HL-60 (cell line): Measurements from ENCODE around the gene PRAC2.
A peak's percentile ranks its signal among the peaks of the same experiment; 100 is the strongest.

ENCODE experiments used
- DNase-seq, 2 experiments: peaks; one replicate each; pipeline ENCODE4 v3.0.0-alpha.2; 2010 to 2020; ENCODE audit warnings: low read depth in 1 of 2, low spot score in 1 of 2
- H3K27ac ChIP-seq: fragments of 250-450 bp; sonication (Bioruptor Pico); replicated peaks from 2 replicates; pipeline ENCODE4 v1.5.1; 2020; ENCODE audit warnings: mild to moderate bottlenecking, moderate library complexity
- H3K27me3 ChIP-seq: fragments of 250-450 bp; sonication (Bioruptor Pico); 2 replicates; pipeline ENCODE4 v1.5.1; 2021; ENCODE audit warnings: mild to moderate bottlenecking, moderate library complexity; ENCODE audit not compliant: insufficient read depth, poor library complexity, severe bottlenecking
- H3K4me3 ChIP-seq: replicated peaks from 2 replicates; pipeline ENCODE4 v1.5.1; 2011; ENCODE audit warnings: mild to moderate bottlenecking, control low read depth, low read length; ENCODE audit not compliant: insufficient read depth
- GABPA ChIP-seq: IDR thresholded peaks from 2 replicates; pipeline ENCODE4 v1.6.1; 2012; ENCODE audit warnings: low read depth
- POLR2AphosphoS5 ChIP-seq: IDR thresholded peaks from 2 replicates; pipeline ENCODE4 v1.6.1; 2012; ENCODE audit warnings: low read depth
- SPI1 ChIP-seq: IDR thresholded peaks from 2 replicates; pipeline ENCODE4 v1.6.1; 2012; ENCODE audit warnings: low read depth, mild to moderate bottlenecking, borderline replicate concordance
- long read RNA-seq: library from polyadenylated mRNA; unstranded; transcript quantifications from one replicate; pipeline ENCODE4 v2.0.0, GENCODE V29; 2020
- TF ChIP-seq, protein P1 (sequence below): IDR thresholded peaks from 2 replicates; pipeline ENCODE4 v1.6.1; 2012; ENCODE audit warnings: low read depth; ENCODE audit not compliant: insufficient replicate concordance
- TF ChIP-seq, protein P2 (sequence below): IDR thresholded peaks from one replicate; pipeline ENCODE4 v1.5.1; 2011; ENCODE audit warnings: low read length, control low read depth, inconsistent platforms; ENCODE audit not compliant: insufficient read depth

Gene PRAC2
- long read RNA-seq, result 0 reads

DNA sequence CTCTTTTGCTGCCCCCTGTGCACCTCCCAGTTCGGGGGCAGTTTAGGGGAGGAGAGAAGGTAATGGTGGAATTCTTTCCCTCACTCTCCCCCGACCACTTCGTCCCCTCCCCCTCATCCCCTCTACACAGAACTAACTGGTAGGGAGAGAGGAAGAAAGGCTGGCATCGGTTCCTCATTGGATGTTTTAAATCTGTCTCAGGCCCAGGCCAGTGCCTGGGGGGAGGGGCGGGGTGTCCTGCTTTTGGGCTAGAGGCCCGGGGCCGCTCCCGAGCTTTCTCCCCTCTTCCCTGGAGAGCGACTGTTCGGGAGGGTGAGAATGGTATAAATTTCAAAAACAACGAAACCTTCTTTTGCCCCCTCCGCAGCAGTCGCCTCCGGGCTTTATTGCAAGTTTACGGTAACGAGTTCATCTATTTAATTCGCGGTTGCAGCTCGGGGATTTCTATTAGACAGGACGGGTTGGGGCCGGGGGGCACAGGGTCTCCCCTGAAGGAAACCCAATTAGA is at the start of gene PRAC2:
TSS of gene PRAC2 (plus strand) at position 271 of the 508 bp plus-strand sequence. CDS start 1,226 bp downstream, outside the sequence.
- DNase-seq, result no peak
- peaks cover 93% of the 10 kb centered on the region for H3K27me3 ChIP-seq
- H3K4me3 ChIP-seq, result peak within 1 kb of the TSS; percentile 28
- no peak within 1 kb of the TSS for H3K27ac ChIP-seq
- TF ChIP-seq, protein P1, sequence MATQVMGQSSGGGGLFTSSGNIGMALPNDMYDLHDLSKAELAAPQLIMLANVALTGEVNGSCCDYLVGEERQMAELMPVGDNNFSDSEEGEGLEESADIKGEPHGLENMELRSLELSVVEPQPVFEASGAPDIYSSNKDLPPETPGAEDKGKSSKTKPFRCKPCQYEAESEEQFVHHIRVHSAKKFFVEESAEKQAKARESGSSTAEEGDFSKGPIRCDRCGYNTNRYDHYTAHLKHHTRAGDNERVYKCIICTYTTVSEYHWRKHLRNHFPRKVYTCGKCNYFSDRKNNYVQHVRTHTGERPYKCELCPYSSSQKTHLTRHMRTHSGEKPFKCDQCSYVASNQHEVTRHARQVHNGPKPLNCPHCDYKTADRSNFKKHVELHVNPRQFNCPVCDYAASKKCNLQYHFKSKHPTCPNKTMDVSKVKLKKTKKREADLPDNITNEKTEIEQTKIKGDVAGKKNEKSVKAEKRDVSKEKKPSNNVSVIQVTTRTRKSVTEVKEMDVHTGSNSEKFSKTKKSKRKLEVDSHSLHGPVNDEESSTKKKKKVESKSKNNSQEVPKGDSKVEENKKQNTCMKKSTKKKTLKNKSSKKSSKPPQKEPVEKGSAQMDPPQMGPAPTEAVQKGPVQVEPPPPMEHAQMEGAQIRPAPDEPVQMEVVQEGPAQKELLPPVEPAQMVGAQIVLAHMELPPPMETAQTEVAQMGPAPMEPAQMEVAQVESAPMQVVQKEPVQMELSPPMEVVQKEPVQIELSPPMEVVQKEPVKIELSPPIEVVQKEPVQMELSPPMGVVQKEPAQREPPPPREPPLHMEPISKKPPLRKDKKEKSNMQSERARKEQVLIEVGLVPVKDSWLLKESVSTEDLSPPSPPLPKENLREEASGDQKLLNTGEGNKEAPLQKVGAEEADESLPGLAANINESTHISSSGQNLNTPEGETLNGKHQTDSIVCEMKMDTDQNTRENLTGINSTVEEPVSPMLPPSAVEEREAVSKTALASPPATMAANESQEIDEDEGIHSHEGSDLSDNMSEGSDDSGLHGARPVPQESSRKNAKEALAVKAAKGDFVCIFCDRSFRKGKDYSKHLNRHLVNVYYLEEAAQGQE, result no peak
- no peak for TF ChIP-seq POLR2AphosphoS5

DNA sequence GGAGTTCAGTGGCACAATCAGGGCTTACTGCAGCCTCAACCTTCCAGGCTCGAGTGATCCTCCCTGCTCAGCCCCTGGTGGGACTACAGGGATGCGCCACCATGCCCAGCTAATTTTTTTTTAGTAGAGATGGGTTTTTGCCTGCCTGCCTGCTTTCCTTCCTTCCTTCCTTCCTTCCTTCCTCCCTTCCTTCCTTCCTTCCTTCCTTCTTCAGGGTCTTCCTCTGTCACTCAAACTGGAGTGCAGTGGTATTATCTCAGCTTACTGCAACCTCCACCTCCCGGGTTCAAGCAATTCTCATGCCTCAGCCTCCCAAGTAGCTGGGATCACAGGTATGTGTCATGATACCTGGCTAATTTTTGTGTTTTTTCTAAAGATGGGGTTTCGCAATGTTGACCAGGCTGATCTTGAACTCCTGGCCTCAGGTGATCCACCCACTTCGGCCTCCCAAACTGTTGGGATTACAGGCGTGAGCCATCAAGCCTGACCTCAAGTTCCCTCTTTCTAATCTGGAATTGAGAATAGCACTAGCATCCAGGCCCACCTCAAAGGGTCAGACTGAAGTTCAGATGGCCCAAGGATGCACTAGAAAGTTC is 45.9 kb upstream of the PRAC2 start:
- TF ChIP-seq GABPA (no peak), SPI1 (no peak), POLR2AphosphoS5 (no peak)
- TF ChIP-seq, protein P2, sequence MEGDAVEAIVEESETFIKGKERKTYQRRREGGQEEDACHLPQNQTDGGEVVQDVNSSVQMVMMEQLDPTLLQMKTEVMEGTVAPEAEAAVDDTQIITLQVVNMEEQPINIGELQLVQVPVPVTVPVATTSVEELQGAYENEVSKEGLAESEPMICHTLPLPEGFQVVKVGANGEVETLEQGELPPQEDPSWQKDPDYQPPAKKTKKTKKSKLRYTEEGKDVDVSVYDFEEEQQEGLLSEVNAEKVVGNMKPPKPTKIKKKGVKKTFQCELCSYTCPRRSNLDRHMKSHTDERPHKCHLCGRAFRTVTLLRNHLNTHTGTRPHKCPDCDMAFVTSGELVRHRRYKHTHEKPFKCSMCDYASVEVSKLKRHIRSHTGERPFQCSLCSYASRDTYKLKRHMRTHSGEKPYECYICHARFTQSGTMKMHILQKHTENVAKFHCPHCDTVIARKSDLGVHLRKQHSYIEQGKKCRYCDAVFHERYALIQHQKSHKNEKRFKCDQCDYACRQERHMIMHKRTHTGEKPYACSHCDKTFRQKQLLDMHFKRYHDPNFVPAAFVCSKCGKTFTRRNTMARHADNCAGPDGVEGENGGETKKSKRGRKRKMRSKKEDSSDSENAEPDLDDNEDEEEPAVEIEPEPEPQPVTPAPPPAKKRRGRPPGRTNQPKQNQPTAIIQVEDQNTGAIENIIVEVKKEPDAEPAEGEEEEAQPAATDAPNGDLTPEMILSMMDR, result no peak
- TF ChIP-seq, protein P1, result no peak
- Histone ChIP-seq H3K4me3 (no peak overlapping the region), H3K27ac (no peak overlapping the region), H3K27me3 (peaks cover 28% of the 10 kb centered on the region)
- DNase-seq, result no peak

DNA sequence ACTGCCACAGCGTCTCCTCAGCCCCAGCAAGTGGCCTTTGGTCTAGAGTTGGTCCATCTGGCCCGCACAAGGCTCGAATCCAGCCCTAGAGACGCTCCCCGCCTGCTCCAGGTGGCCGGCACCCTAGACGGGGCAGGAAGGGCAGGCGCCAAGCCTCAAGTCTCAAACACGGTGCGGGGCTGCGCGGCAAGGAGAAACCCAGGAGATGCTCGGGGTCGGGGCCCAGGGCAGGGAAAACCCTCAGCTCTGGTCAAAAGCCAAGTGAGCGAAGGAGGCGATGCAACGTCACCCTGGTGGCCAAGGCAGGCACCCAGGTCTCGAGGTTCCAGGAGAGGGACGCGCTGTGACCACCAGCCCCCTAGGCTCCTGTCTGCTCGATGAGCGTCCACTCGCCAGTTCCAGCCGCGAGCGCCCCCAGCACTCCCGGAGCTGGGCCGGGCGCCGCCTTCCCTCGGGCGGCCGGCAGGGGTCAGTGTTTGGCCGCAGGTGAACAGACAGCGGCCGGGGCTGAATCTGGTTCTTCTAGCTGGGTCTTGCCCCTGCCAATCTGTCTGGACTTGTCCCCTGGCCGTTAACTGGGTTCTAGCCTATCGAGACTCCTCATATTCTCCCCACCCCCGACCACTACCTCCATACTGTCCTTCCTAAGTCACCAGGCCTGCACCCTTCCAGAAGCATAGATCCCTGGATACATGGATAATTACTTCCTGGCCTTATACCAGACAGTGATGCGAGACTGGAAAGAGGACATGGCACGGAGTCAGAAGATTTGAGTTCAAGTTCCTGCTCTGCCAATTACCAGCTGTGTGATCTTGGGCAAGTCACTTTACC is 44.6 kb upstream of the PRAC2 start:
- TF ChIP-seq, protein P2, result peak; percentile 75
- TF ChIP-seq GABPA (no peak), POLR2AphosphoS5 (no peak)
- peaks cover 27% of the 10 kb centered on the region for H3K27me3 ChIP-seq
- peak; percentile 26 to 32 for DNase-seq
- no peak overlapping the region for H3K4me3 ChIP-seq
- no peak overlapping the region for H3K27ac ChIP-seq

DNA sequence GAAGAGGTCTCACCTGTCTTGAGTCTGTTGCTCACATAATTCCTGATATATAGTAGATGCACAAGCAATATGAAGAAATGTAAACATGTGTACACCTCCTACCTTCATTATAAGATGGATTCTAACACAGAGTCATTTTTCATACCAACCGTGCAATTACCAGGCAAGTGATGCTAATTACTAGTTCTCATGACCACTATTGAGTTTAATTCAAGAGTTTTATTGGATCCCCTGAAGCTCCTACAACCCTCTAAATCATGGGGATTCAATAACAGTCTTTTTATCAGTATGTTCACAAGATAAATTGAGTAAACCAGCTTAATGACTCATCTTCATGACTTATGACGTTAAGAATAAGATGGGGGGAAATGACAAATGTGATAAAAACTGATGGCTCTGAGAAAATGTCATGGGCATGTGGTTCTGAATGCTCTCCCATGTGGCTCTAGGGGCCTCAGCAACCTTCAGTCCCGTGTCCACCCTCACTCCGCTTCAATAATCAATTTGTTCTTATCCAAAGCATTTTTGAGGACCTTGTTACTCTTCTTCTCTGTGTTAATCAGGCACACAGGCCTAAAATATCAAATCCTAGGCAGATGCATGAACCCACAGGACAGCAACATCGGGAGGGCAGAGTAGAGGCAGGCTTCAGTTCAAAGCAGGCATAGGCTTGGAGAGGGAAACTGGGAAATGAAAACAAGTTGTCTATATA is 43.4 kb upstream of the PRAC2 start:
- no peak for DNase-seq
- Histone ChIP-seq H3K4me3 (no peak overlapping the region), H3K27me3 (peaks cover 27% of the 10 kb centered on the region), H3K27ac (no peak overlapping the region)
- TF ChIP-seq GABPA (no peak), POLR2AphosphoS5 (no peak), SPI1 (no peak)
- TF ChIP-seq, protein P1, result no peak
- TF ChIP-seq, protein P2, result no peak
